Measurements from ENCODE around the gene NPC1. TPM values are rescaled to one million over a fixed set of nuclear protein-coding genes. Genes with fewer than 3 reads are reported as not detected.

Gene NPC1
- total RNA-seq: 29.7 and 44.7 TPM in 2 replicates

GRCh38 chr18:23586249-23587196 lies at the start of gene NPC1:
TSS of gene NPC1 (minus strand) at chr18:23586506. CDS start at chr18:23586343, 163 bp downstream.

GRCh38 chr18:23503038-23503962 lies 83.0 kb downstream of the NPC1 start, which contains the start of gene RMC1:
TSS of gene RMC1 (plus strand) at chr18:23503511. CDS start at chr18:23503619, 108 bp downstream.

Small RNA genes lying within 50 kb of the gene (small RNA-seq; reads per million reads assigned to genes)
- not detected for gene AC026634.1
- gene RF00019: not detected

Other genes with a start within 250 kb of the NPC1 start
- gene RIOK3, start 133.2 kb downstream of the NPC1 start, total RNA-seq: 77.7 and 83.1 TPM in 2 replicates
- 21.6 and 25.4 TPM in 2 replicates for gene RMC1, start 83.0 kb downstream of the NPC1 start, total RNA-seq
- gene ANKRD29, start 76.4 kb upstream of the NPC1 start, total RNA-seq: 4.6 and 5.2 TPM in 2 replicates
- 6.2 and 6.5 TPM in 2 replicates for gene LAMA3, start 102.9 kb upstream of the NPC1 start, total RNA-seq